ENCODE measurements around the gene INTS2.

INTS2 gene

GRCh38 chr17:61846761-61847375, 80.9 kb downstream of the INTS2 start:
- no peaks in the 10 kb centered on the region for H3K9me3 ChIP-seq (ENCODE audit: low read length)
- no peaks in the 10 kb centered on the region for H3K36me3 ChIP-seq (ENCODE audit: insufficient read depth, low read length)
- no peak overlapping the region for H3K4me3 ChIP-seq (ENCODE audit: low read depth in 1 of 2, low read length in 2 of 2)
- no peak overlapping the region for H3K27ac ChIP-seq (ENCODE audit: low read depth, low read length)
- H3K4me1 ChIP-seq (ENCODE audit: insufficient read depth, low read length) = no peaks in the 10 kb centered on the region
- H3K9ac ChIP-seq (ENCODE audit: low read length) = no peak overlapping the region
- H3K27me3 ChIP-seq (ENCODE audit: control insufficient read depth in 1 of 2, insufficient read depth in 2 of 2, low read length in 2 of 2) = no peaks in the 10 kb centered on the region

GRCh38 chr17:61846088-61846487, 81.7 kb downstream of the INTS2 start:
- H3K9ac ChIP-seq (ENCODE audit: low read length) = no peak overlapping the region
- no peaks in the 10 kb centered on the region for H3K27me3 ChIP-seq (ENCODE audit: control insufficient read depth in 1 of 2, insufficient read depth in 2 of 2, low read length in 2 of 2)
- H3K4me1 ChIP-seq (ENCODE audit: insufficient read depth, low read length) = no peaks in the 10 kb centered on the region

GRCh38 chr17:61843435-61843834, 84.3 kb downstream of the INTS2 start:
- no peaks in the 10 kb centered on the region for H3K36me3 ChIP-seq (ENCODE audit: insufficient read depth, low read length)
- no peaks in the 10 kb centered on the region for H3K4me1 ChIP-seq (ENCODE audit: insufficient read depth, low read length)
- no peak overlapping the region for H3K27ac ChIP-seq (ENCODE audit: low read depth, low read length)
- no peaks in the 10 kb centered on the region for H3K9me3 ChIP-seq (ENCODE audit: low read length)
- H3K4me3 ChIP-seq (ENCODE audit: low read depth in 1 of 2, low read length in 2 of 2) = no peak overlapping the region
- no peak overlapping the region for H3K9ac ChIP-seq (ENCODE audit: low read length)
- H3K27me3 ChIP-seq (ENCODE audit: control insufficient read depth in 1 of 2, insufficient read depth in 2 of 2, low read length in 2 of 2) = no peaks in the 10 kb centered on the region

More at GRCh38 chr17:61846088-61846487, 81.7 kb downstream of the INTS2 start:
- Histone ChIP-seq H3K27ac (ENCODE audit: low read depth, low read length) (no peak overlapping the region), H3K36me3 (ENCODE audit: insufficient read depth, low read length) (no peaks in the 10 kb centered on the region), H3K4me3 (ENCODE audit: low read depth in 1 of 2, low read length in 2 of 2) (no peak overlapping the region), H3K9me3 (ENCODE audit: low read length) (no peaks in the 10 kb centered on the region)

- no peak overlapping the region for H3K4me3 ChIP-seq (ENCODE audit: low read depth in 1 of 2, low read length in 2 of 2)
- H3K27ac ChIP-seq (ENCODE audit: low read depth, low read length) = no peak overlapping the region
- H3K9ac ChIP-seq (ENCODE audit: low read length) = no peak overlapping the region
- no peaks in the 10 kb centered on the region for H3K27me3 ChIP-seq (ENCODE audit: control insufficient read depth in 1 of 2, insufficient read depth in 2 of 2, low read length in 2 of 2)
- no peaks in the 10 kb centered on the region for H3K4me1 ChIP-seq (ENCODE audit: insufficient read depth, low read length)
- H3K36me3 ChIP-seq (ENCODE audit: insufficient read depth, low read length) = no peaks in the 10 kb centered on the region
- no peaks in the 10 kb centered on the region for H3K9me3 ChIP-seq (ENCODE audit: low read length)
Measured at GRCh38 chr17:61842899-61843298, 84.9 kb downstream of the INTS2 start.

- Histone ChIP-seq H3K9ac (ENCODE audit: low read length) (no peak overlapping the region), H3K36me3 (ENCODE audit: insufficient read depth, low read length) (no peaks in the 10 kb centered on the region), H3K9me3 (ENCODE audit: low read length) (no peaks in the 10 kb centered on the region)
Measured at GRCh38 chr17:61839300-61839786, 88.4 kb downstream of the INTS2 start.

GRCh38 chr17:61837175-61838051, 90.4 kb downstream of the INTS2 start:
- no peak overlapping the region for H3K9ac ChIP-seq (ENCODE audit: low read length)
- no peak overlapping the region for H3K4me3 ChIP-seq (ENCODE audit: low read depth in 1 of 2, low read length in 2 of 2)
- no peak overlapping the region for H3K27ac ChIP-seq (ENCODE audit: low read depth, low read length)
- H3K27me3 ChIP-seq (ENCODE audit: control insufficient read depth in 1 of 2, insufficient read depth in 2 of 2, low read length in 2 of 2) = no peaks in the 10 kb centered on the region
- no peaks in the 10 kb centered on the region for H3K4me1 ChIP-seq (ENCODE audit: insufficient read depth, low read length)
- H3K9me3 ChIP-seq (ENCODE audit: low read length) = no peaks in the 10 kb centered on the region
- H3K36me3 ChIP-seq (ENCODE audit: insufficient read depth, low read length) = no peaks in the 10 kb centered on the region

More at GRCh38 chr17:61839300-61839786, 88.4 kb downstream of the INTS2 start:
- Histone ChIP-seq H3K4me1 (ENCODE audit: insufficient read depth, low read length) (no peaks in the 10 kb centered on the region), H3K27me3 (ENCODE audit: control insufficient read depth in 1 of 2, insufficient read depth in 2 of 2, low read length in 2 of 2) (no peaks in the 10 kb centered on the region), H3K4me3 (ENCODE audit: low read depth in 1 of 2, low read length in 2 of 2) (no peak overlapping the region), H3K27ac (ENCODE audit: low read depth, low read length) (no peak overlapping the region)

GRCh38 chr17:61836266-61837174, 91.3 kb downstream of the INTS2 start:
- no peaks in the 10 kb centered on the region for H3K4me1 ChIP-seq (ENCODE audit: insufficient read depth, low read length)

GRCh38 chr17:61835606-61836005, 92.2 kb downstream of the INTS2 start:
- no peaks in the 10 kb centered on the region for H3K27me3 ChIP-seq (ENCODE audit: control insufficient read depth in 1 of 2, insufficient read depth in 2 of 2, low read length in 2 of 2)
- no peaks in the 10 kb centered on the region for H3K9me3 ChIP-seq (ENCODE audit: low read length)
- no peaks in the 10 kb centered on the region for H3K36me3 ChIP-seq (ENCODE audit: insufficient read depth, low read length)
- no peak overlapping the region for H3K27ac ChIP-seq (ENCODE audit: low read depth, low read length)
- no peaks in the 10 kb centered on the region for H3K4me1 ChIP-seq (ENCODE audit: insufficient read depth, low read length)
- no peak overlapping the region for H3K9ac ChIP-seq (ENCODE audit: low read length)
- no peak overlapping the region for H3K4me3 ChIP-seq (ENCODE audit: low read depth in 1 of 2, low read length in 2 of 2)

More at GRCh38 chr17:61836266-61837174, 91.3 kb downstream of the INTS2 start:
- no peak overlapping the region for H3K27ac ChIP-seq (ENCODE audit: low read depth, low read length)
- no peaks in the 10 kb centered on the region for H3K27me3 ChIP-seq (ENCODE audit: control insufficient read depth in 1 of 2, insufficient read depth in 2 of 2, low read length in 2 of 2)
- H3K36me3 ChIP-seq (ENCODE audit: insufficient read depth, low read length) = no peaks in the 10 kb centered on the region
- no peaks in the 10 kb centered on the region for H3K9me3 ChIP-seq (ENCODE audit: low read length)
- no peak overlapping the region for H3K4me3 ChIP-seq (ENCODE audit: low read depth in 1 of 2, low read length in 2 of 2)
- no peak overlapping the region for H3K9ac ChIP-seq (ENCODE audit: low read length)

DNA sequence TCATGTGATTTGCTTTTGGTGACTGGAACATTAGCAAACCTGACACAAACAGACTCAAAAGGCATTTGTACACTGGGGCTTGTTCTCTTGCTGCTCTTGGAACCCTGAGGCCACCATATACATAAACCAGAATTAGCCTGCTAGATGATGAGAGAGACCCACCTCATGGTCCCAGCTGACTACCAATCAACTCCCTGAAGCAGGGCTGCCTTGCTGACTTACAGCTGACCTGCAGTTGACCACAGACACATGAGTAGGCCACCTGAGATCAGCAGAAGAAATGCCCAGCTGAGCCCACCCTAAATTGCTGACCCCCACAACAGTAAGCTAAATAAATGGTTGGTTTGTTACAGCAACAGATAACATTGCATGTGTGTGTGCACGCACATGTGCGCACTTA, 93.2 kb downstream of the INTS2 start:
- Histone ChIP-seq H3K36me3 (ENCODE audit: insufficient read depth, low read length) (no peaks in the 10 kb centered on the region), H3K4me1 (ENCODE audit: insufficient read depth, low read length) (no peaks in the 10 kb centered on the region), H3K27ac (ENCODE audit: low read depth, low read length) (no peak overlapping the region), H3K9me3 (ENCODE audit: low read length) (no peaks in the 10 kb centered on the region), H3K27me3 (ENCODE audit: control insufficient read depth in 1 of 2, insufficient read depth in 2 of 2, low read length in 2 of 2) (no peaks in the 10 kb centered on the region), H3K9ac (ENCODE audit: low read length) (no peak overlapping the region), H3K4me3 (ENCODE audit: low read depth in 1 of 2, low read length in 2 of 2) (no peak overlapping the region)

GRCh38 chr17:61833536-61834193, 94.1 kb downstream of the INTS2 start:
- Histone ChIP-seq H3K9ac (ENCODE audit: low read length) (no peak overlapping the region), H3K4me1 (ENCODE audit: insufficient read depth, low read length) (no peaks in the 10 kb centered on the region), H3K4me3 (ENCODE audit: low read depth in 1 of 2, low read length in 2 of 2) (no peak overlapping the region), H3K27ac (ENCODE audit: low read depth, low read length) (no peak overlapping the region), H3K27me3 (ENCODE audit: control insufficient read depth in 1 of 2, insufficient read depth in 2 of 2, low read length in 2 of 2) (no peaks in the 10 kb centered on the region), H3K36me3 (ENCODE audit: insufficient read depth, low read length) (no peaks in the 10 kb centered on the region), H3K9me3 (ENCODE audit: low read length) (no peaks in the 10 kb centered on the region)

Data from muscle layer of colon (tissue), 2 donors.